Heart left ventricle (tissue), 13 donors: Measurements from ENCODE around the gene PHF20.

Source experiments
- CTCF ChIP-seq, 12 donors: fragments of 200-600 bp; sonication (generic) in 4 of 12; IDR thresholded peaks; one replicate each; pipeline versions ENCODE4 v1.5.0 to v1.8.0; 2018 to 2022; ENCODE audit warnings: antibody characterized with exemption in 12 of 12, mild to moderate bottlenecking in 5 of 12
- POLR2A ChIP-seq, 2 donors: fragments of 450-650 bp; IDR thresholded peaks; one replicate each; pipeline ENCODE4 v1.6.1; 2017; ENCODE audit warnings: antibody characterized with exemption in 2 of 2, mild to moderate bottlenecking in 2 of 2, moderate library complexity in 2 of 2
- donor health status: ischemic (EF 13 %, LVEDD 7.1; RV severe dilation, severe dysfunction).
- donor health status: DM: no; HTN: yes; CAD: no.
- donor health status: DM: no; HTN: no; CAD: no.
- donor health status: ischemic (EF 25% LVEDD 6.9; RV normal size, moderate dysfunction).
- donor health status: ischemic (EF 25% LVEDD 5.7; RV mildly dilated, moderate dysfunction).
- donor health status: ischemic (EF 35%, LVEDD 5.7; RV mildly dilated, moderate dysfunction).
- donor health status: nonischemic (EF 11% LVEDD 7.7; RV severe dilation, severe dysfunction).
- donor health status: DM: yes; HTN: yes; CAD: no.
- donor health status: PGD.
- donor health status: ischemic (EF 29% LVEDD 5.4; RV normal size, mild dysfunction).
- donor health status: nonischemic (EF 23%, LVEDD 6.1; RV moderate dilation, normal function).

GRCh38 chr20:35756404-35756803 lies 15.4 kb upstream of the PHF20 start:
- TF ChIP-seq CTCF (IDR thresholded peaks at IDR 0.05) = no peak
- TF ChIP-seq POLR2A (IDR thresholded peaks at IDR 0.05) = no peak
